HEK293 (cell line): ENCODE results near the gene GLIS1.
A peak's percentile ranks its signal among the peaks of the same experiment; 100 is the strongest.

Source experiments
- CTCF ChIA-PET: fragments of 350-600 bp; formaldehyde crosslinking; extraction: SDS; loops from one replicate; lab custom pipeline; 2021; ENCODE audit warnings: antibody characterized with exemption; lab: Yijun Ruan, JAX
- POLR2A ChIA-PET: fragments of 300-600 bp; formaldehyde crosslinking; extraction: SDS; loops from one replicate; lab custom pipeline; 2020; ENCODE audit warnings: antibody characterized with exemption, inconsistent platforms; lab: Yijun Ruan, JAX
- H3K27ac ChIP-seq: fragments of 200-500 bp; sonication (Bioruptor generic); 2 replicates; pipeline ENCODE4 v1.5.1; 2014; ENCODE audit warnings: low read depth, low read length, control low read depth, inconsistent platforms; ENCODE audit errors: extremely low read depth
- H3K36me3 ChIP-seq, 2 experiments: fragments of 200-500 bp in 1 of 2; sonication (Bioruptor generic) in 1 of 2; 1 replicate in 1 of 2; 2 replicates in 1 of 2; pipeline ENCODE4 v1.5.1; 2014 to 2017; ENCODE audit warnings: inconsistent platforms in 2 of 2, low read length in 2 of 2; ENCODE audit not compliant: control insufficient read depth in 2 of 2, insufficient read depth in 1 of 2
- H3K4me1 ChIP-seq: fragments of 200-500 bp; sonication (Bioruptor generic); 2 replicates; pipeline ENCODE4 v1.5.1; 2014; ENCODE audit warnings: mild to moderate bottlenecking, low read length, inconsistent platforms; ENCODE audit not compliant: control insufficient read depth, insufficient read depth
- H3K4me3 ChIP-seq: 2 replicates; pipeline ENCODE4 v1.5.1; 2011; ENCODE audit warnings: low read depth, mild to moderate bottlenecking, control low read depth, low read length, moderate library complexity
- H3K9me3 ChIP-seq: fragments of 200-500 bp; sonication (Bioruptor generic); 2 replicates; pipeline ENCODE4 v1.5.1; 2014; ENCODE audit warnings: low read depth, low read length, inconsistent platforms; ENCODE audit not compliant: control insufficient read depth, insufficient read depth
- EGR2 ChIP-seq: fragments of 450-650 bp; formaldehyde crosslinking; IDR thresholded peaks from 2 replicates; pipeline ENCODE4 v1.5.1; 2016; ENCODE audit warnings: low read depth, missing biosample characterization, missing genetic modification characterization
- KLF7 ChIP-seq: fragments of 450-650 bp; formaldehyde crosslinking; IDR thresholded peaks from 2 replicates; pipeline ENCODE4 v1.5.1; 2016; ENCODE audit warnings: missing biosample characterization, missing genetic modification characterization, borderline replicate concordance
- REPIN1 ChIP-seq: fragments of 450-650 bp; formaldehyde crosslinking; IDR thresholded peaks from 2 replicates; pipeline ENCODE4 v1.5.1; 2017; ENCODE audit warnings: missing biosample characterization, missing genetic modification characterization, low read depth
- SCRT1 ChIP-seq: fragments of 450-650 bp; formaldehyde crosslinking; IDR thresholded peaks from 2 replicates; pipeline ENCODE4 v1.5.1; 2016; ENCODE audit warnings: missing biosample characterization, missing genetic modification characterization, borderline replicate concordance
- SCRT2 ChIP-seq: fragments of 450-650 bp; formaldehyde crosslinking; IDR thresholded peaks from 2 replicates; pipeline ENCODE4 v1.5.1; 2016; ENCODE audit warnings: missing biosample characterization, missing genetic modification characterization
- SP7 ChIP-seq: fragments of 450-650 bp; formaldehyde crosslinking; IDR thresholded peaks from 2 replicates; pipeline ENCODE4 v1.5.1; 2016; ENCODE audit warnings: missing biosample characterization, missing genetic modification characterization
- ZFHX2 ChIP-seq: fragments of 450-650 bp; formaldehyde crosslinking; conservative IDR thresholded peaks from 2 replicates; pipeline ENCODE4 v1.5.1; 2016; ENCODE audit warnings: missing biosample characterization, missing genetic modification characterization
- ZFP41 ChIP-seq: fragments of 450-650 bp; formaldehyde crosslinking; IDR thresholded peaks from 2 replicates; pipeline ENCODE4 v1.5.1; 2016; ENCODE audit warnings: missing biosample characterization, missing genetic modification characterization, borderline replicate concordance
- ZNF157 ChIP-seq: fragments of 450-650 bp; formaldehyde crosslinking; IDR thresholded peaks from 2 replicates; pipeline ENCODE4 v1.5.1; 2016; ENCODE audit warnings: missing biosample characterization, missing genetic modification characterization
- ZNF24 ChIP-seq: fragments of 450-650 bp; formaldehyde crosslinking; IDR thresholded peaks from 2 replicates; pipeline ENCODE4 v1.5.1; 2016; ENCODE audit warnings: missing biosample characterization, missing genetic modification characterization
- ZNF341 ChIP-seq: fragments of 450-650 bp; formaldehyde crosslinking; IDR thresholded peaks from 2 replicates; pipeline ENCODE4; 2016; ENCODE audit warnings: low read depth, missing biosample characterization, missing genetic modification characterization
- ZNF600 ChIP-seq: fragments of 450-650 bp; formaldehyde crosslinking; IDR thresholded peaks from 2 replicates; pipeline ENCODE4 v1.5.1; 2016; ENCODE audit warnings: missing biosample characterization, missing genetic modification characterization
- ZNF629 ChIP-seq: fragments of 450-650 bp; formaldehyde crosslinking; IDR thresholded peaks from 2 replicates; pipeline ENCODE4 v1.5.1; 2017; ENCODE audit warnings: missing biosample characterization, missing genetic modification characterization
- TF ChIP-seq, protein P1 (sequence below): fragments of 450-650 bp; formaldehyde crosslinking; IDR thresholded peaks from 2 replicates; pipeline ENCODE4 v1.5.0; 2017; ENCODE audit warnings: missing biosample characterization, missing genetic modification characterization, borderline replicate concordance
- TF ChIP-seq, protein P2 (sequence below): fragments of 450-650 bp; formaldehyde crosslinking; IDR thresholded peaks from 2 replicates; pipeline ENCODE4 v1.5.1; 2017; ENCODE audit warnings: missing biosample characterization, missing genetic modification characterization
- TF ChIP-seq, protein P3 (sequence below): fragments of 450-650 bp; formaldehyde crosslinking; IDR thresholded peaks from 2 replicates; pipeline ENCODE4 v1.5.1; 2017; ENCODE audit warnings: missing biosample characterization, mild to moderate bottlenecking, missing genetic modification characterization, moderate library complexity
- TF ChIP-seq, protein P4 (sequence below): fragments of 450-650 bp; formaldehyde crosslinking; IDR thresholded peaks from 2 replicates; pipeline ENCODE4 v1.5.1; 2017; ENCODE audit warnings: missing biosample characterization, missing genetic modification characterization
- TF ChIP-seq, protein P5 (sequence below): fragments of 450-650 bp; formaldehyde crosslinking; IDR thresholded peaks from 2 replicates; pipeline ENCODE4 v1.5.1; 2016; ENCODE audit warnings: missing biosample characterization, missing genetic modification characterization

The GLIS1 gene

DNA sequence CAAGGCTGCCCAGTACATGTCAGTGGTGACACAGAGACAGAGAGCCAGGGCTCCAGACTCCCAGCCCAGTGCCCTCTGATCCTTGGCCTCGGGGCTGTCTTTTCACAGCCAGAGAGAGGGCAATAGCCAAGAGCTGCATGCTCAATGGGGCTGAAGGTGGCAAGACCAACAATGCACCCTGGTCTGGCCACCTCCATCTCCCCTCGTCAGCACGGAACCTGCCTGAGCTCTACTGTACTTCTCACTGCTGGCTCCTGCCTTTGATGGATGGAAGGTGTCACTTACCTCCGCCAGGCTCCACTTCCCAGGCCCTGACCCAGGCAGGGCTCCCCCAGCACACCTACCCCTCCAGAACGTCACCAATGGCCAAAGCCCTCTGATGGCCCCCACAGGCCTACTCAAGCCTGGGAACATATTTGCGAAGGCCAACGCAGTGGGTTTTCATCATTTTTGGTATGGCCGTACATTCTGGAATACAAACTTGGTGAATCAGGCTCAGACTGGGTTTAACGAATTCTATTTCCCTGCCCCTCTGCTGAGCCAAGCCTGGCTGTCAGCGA lies 191.7 kb downstream of the GLIS1 start (continued):
- TF ChIP-seq, protein P1, sequence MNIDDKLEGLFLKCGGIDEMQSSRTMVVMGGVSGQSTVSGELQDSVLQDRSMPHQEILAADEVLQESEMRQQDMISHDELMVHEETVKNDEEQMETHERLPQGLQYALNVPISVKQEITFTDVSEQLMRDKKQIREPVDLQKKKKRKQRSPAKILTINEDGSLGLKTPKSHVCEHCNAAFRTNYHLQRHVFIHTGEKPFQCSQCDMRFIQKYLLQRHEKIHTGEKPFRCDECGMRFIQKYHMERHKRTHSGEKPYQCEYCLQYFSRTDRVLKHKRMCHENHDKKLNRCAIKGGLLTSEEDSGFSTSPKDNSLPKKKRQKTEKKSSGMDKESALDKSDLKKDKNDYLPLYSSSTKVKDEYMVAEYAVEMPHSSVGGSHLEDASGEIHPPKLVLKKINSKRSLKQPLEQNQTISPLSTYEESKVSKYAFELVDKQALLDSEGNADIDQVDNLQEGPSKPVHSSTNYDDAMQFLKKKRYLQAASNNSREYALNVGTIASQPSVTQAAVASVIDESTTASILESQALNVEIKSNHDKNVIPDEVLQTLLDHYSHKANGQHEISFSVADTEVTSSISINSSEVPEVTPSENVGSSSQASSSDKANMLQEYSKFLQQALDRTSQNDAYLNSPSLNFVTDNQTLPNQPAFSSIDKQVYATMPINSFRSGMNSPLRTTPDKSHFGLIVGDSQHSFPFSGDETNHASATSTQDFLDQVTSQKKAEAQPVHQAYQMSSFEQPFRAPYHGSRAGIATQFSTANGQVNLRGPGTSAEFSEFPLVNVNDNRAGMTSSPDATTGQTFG (tag by site-specific recombination), result no peak
- TF ChIP-seq REPIN1 (no peak), SCRT2 (tag by site-specific recombination) (no peak), ZNF157 (tag by site-specific recombination) (no peak), ZFP41 (tag by site-specific recombination) (no peak)
- TF ChIP-seq, protein P2, sequence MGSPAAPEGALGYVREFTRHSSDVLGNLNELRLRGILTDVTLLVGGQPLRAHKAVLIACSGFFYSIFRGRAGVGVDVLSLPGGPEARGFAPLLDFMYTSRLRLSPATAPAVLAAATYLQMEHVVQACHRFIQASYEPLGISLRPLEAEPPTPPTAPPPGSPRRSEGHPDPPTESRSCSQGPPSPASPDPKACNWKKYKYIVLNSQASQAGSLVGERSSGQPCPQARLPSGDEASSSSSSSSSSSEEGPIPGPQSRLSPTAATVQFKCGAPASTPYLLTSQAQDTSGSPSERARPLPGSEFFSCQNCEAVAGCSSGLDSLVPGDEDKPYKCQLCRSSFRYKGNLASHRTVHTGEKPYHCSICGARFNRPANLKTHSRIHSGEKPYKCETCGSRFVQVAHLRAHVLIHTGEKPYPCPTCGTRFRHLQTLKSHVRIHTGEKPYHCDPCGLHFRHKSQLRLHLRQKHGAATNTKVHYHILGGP (tag by site-specific recombination), result no peak

DNA sequence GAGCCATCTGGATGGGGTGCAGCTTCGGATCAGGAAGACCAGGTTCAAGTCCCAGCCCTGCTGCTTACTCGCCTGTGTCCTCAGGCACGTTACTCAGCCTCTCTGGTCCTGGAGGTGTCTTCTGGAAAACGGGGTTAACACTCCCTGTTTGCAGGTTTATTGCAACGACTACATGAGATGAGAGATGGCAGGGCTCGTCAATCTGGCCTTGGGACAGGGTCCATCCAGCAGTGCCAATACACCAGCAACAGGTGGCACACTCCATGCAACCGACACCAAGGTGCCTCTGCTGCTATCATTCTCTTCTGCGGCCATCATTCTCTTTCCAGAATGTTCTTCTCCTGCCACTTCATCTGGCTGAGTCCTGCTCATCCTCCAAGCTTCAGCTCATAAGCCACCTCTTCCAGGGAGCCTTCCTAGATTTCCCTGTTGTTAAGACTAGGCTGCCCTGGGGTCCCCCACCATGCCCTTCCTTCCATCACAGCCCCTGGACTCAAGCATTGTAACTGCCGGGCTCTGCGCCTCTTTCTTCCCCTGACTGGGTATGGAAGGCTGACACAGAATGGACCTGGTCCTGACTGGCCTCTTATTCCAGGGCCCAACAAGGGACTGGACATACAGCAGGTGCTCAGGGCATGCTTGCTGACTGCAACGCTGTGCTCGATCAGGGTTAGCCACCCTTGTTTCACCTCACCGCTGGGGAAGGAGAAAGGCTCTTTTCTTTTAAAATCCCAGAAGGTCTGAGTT lies 192.4 kb downstream of the GLIS1 start:
- POLR2A ChIA-PET, result no interaction called here
- H3K4me3 ChIP-seq, result no peak overlapping the region
- TF ChIP-seq SCRT1 (tag by site-specific recombination) (peak; percentile 82), SCRT2 (tag by site-specific recombination) (peak; percentile 95), ZFHX2 (tag by site-specific recombination) (no peak)
- H3K27ac ChIP-seq, result no peak overlapping the region
- no peaks in the 10 kb centered on the region for H3K9me3 ChIP-seq
- CTCF ChIA-PET, result no interaction called here
- no peaks in the 10 kb centered on the region for H3K36me3 ChIP-seq
- H3K4me1 ChIP-seq, result no peaks in the 10 kb centered on the region

DNA sequence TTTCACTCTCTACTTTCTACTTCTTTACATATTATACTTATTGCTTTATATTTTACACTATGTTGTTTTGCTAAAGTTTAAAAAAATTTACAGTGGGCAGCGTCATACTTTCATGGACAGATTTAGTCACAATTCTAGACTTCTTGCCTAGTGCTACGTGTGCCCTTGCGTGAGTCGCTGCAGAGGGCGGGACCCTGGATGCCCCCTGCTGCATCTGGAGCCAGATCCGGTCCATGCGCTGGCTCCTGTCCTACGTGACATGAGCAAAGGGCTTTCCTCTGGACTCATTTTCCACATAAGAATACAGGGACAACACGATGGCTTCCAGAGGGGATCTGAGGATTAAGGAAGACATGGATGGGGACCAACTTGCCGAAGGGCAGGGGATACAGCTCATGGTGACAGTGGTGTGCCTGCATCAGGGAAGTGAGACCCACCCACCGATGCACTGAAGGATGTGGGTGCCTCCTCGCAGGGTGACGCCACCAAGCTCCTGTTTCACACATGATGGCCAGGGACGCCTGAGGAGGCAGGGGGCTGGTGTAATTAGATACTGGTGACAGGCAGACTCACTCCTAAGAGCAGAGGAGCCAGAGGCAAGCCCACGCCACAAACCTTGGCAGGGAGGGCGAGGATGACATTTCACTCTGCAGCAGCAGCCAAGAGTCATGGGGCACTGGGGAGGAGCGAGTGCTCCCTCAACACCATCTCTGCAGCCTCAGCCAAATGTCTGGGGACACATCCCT lies 193.1 kb downstream of the GLIS1 start:
- ChIA-PET POLR2A (no interaction called here), CTCF (interaction anchor here (1.2 kb wide), 1 partner anchor 10 kb away, joined by 3 read pairs; no protein-coding TSS in a partner anchor)
- no peaks in the 10 kb centered on the region for H3K9me3 ChIP-seq
- no peak overlapping the region for H3K27ac ChIP-seq
- no peaks in the 10 kb centered on the region for H3K36me3 ChIP-seq
- no peaks in the 10 kb centered on the region for H3K4me1 ChIP-seq
- H3K4me3 ChIP-seq, result no peak overlapping the region
- TF ChIP-seq KLF7 (tag by site-specific recombination) (no peak), ZNF341 (0 out of 2 replicates have a peak, but pooled peaks have one; percentile 13), ZNF629 (tag by site-specific recombination) (peak; percentile 74), SP7 (tag by site-specific recombination) (peak; percentile 63), ZNF600 (tag by site-specific recombination) (peak; percentile 66), ZNF24 (tag by site-specific recombination) (peak; percentile 56; the same call in 1 of the 2 replicates), EGR2 (peak; percentile 57)
- TF ChIP-seq, protein P3, sequence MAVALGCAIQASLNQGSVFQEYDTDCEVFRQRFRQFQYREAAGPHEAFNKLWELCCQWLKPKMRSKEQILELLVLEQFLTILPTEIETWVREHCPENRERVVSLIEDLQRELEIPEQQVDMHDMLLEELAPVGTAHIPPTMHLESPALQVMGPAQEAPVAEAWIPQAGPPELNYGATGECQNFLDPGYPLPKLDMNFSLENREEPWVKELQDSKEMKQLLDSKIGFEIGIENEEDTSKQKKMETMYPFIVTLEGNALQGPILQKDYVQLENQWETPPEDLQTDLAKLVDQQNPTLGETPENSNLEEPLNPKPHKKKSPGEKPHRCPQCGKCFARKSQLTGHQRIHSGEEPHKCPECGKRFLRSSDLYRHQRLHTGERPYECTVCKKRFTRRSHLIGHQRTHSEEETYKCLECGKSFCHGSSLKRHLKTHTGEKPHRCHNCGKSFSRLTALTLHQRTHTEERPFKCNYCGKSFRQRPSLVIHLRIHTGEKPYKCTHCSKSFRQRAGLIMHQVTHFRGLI (tag by site-specific recombination), result peak; percentile 72; the same call in 1 of the 2 replicates
- TF ChIP-seq, protein P4, sequence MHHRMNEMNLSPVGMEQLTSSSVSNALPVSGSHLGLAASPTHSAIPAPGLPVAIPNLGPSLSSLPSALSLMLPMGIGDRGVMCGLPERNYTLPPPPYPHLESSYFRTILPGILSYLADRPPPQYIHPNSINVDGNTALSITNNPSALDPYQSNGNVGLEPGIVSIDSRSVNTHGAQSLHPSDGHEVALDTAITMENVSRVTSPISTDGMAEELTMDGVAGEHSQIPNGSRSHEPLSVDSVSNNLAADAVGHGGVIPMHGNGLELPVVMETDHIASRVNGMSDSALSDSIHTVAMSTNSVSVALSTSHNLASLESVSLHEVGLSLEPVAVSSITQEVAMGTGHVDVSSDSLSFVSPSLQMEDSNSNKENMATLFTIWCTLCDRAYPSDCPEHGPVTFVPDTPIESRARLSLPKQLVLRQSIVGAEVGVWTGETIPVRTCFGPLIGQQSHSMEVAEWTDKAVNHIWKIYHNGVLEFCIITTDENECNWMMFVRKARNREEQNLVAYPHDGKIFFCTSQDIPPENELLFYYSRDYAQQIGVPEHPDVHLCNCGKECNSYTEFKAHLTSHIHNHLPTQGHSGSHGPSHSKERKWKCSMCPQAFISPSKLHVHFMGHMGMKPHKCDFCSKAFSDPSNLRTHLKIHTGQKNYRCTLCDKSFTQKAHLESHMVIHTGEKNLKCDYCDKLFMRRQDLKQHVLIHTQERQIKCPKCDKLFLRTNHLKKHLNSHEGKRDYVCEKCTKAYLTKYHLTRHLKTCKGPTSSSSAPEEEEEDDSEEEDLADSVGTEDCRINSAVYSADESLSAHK (tag by site-specific recombination), result no peak
- TF ChIP-seq, protein P5, sequence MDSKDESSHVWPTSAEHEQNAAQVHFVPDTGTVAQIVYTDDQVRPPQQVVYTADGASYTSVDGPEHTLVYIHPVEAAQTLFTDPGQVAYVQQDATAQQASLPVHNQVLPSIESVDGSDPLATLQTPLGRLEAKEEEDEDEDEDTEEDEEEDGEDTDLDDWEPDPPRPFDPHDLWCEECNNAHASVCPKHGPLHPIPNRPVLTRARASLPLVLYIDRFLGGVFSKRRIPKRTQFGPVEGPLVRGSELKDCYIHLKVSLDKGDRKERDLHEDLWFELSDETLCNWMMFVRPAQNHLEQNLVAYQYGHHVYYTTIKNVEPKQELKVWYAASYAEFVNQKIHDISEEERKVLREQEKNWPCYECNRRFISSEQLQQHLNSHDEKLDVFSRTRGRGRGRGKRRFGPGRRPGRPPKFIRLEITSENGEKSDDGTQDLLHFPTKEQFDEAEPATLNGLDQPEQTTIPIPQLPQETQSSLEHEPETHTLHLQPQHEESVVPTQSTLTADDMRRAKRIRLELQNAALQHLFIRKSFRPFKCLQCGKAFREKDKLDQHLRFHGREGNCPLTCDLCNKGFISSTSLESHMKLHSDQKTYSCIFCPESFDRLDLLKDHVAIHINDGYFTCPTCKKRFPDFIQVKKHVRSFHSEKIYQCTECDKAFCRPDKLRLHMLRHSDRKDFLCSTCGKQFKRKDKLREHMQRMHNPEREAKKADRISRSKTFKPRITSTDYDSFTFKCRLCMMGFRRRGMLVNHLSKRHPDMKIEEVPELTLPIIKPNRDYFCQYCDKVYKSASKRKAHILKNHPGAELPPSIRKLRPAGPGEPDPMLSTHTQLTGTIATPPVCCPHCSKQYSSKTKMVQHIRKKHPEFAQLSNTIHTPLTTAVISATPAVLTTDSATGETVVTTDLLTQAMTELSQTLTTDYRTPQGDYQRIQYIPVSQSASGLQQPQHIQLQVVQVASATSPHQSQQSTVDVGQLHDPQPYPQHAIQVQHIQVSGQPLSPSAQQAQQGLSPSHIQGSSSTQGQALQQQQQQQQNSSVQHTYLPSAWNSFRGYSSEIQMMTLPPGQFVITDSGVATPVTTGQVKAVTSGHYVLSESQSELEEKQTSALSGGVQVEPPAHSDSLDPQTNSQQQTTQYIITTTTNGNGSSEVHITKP, result 0 out of 2 replicates have a peak, but pooled peaks have one; percentile 19
